ENCODE data around the gene SAMD1.

The SAMD1 gene

GRCh38 chr19:14081797-14082674 is 8.5 kb downstream of the SAMD1 start:
- peak overlapping the region; percentile 83 for H3K27ac ChIP-seq
- TF ChIP-seq CTCF (IDR thresholded peaks at IDR 0.05) (no peak), ZFX (IDR thresholded peaks at IDR 0.05; ENCODE audit: borderline replicate concordance) (no peak)

GRCh38 chr19:14080887-14081796 is 9.4 kb downstream of the SAMD1 start:
- H3K27ac ChIP-seq: peak overlapping the region; percentile 83
- TF ChIP-seq CTCF (IDR thresholded peaks at IDR 0.05): no peak
- TF ChIP-seq ZFX (IDR thresholded peaks at IDR 0.05; ENCODE audit: borderline replicate concordance): no peak

- TF ChIP-seq CTCF (IDR thresholded peaks at IDR 0.05): no peak
- TF ChIP-seq ZFX (IDR thresholded peaks at IDR 0.05; ENCODE audit: borderline replicate concordance): no peak
- H3K27ac ChIP-seq: no peak overlapping the region
These were observed 12.1 kb downstream of the SAMD1 start for GRCh38 chr19:14078411-14078810.

GRCh38 chr19:14073925-14074838 is 16.4 kb downstream of the SAMD1 start:
- H3K27ac ChIP-seq: peak overlapping the region; percentile 90
- no peak for TF ChIP-seq CTCF (IDR thresholded peaks at IDR 0.05)
- TF ChIP-seq ZFX (IDR thresholded peaks at IDR 0.05; ENCODE audit: borderline replicate concordance): no peak

GRCh38 chr19:14073261-14073924 is 17.2 kb downstream of the SAMD1 start:
- TF ChIP-seq ZFX (IDR thresholded peaks at IDR 0.05; ENCODE audit: borderline replicate concordance): no peak
- TF ChIP-seq CTCF (IDR thresholded peaks at IDR 0.05): peak; percentile 98
- peak overlapping the region; percentile 90 for H3K27ac ChIP-seq

GRCh38 chr19:14072535-14073260 is 17.9 kb downstream of the SAMD1 start, which contains the start of gene MISP3:
Gene MISP3, plus strand, starts transcription at chr19:14072786. Its CDS starts 524 bp downstream, at chr19:14073310.
- TF ChIP-seq CTCF (IDR thresholded peaks at IDR 0.05) (no peak), ZFX (IDR thresholded peaks at IDR 0.05; ENCODE audit: borderline replicate concordance) (no peak)
- H3K27ac ChIP-seq: peak within 1 kb of the TSS; percentile 90
